ENCODE data around the gene GOLGA6L9.
A peak's percentile ranks its signal among the peaks of the same experiment; 100 is the strongest.
"Not testable (repeated sequence)": the region's sequence is repeated elsewhere in the genome, so short reads cannot be mapped to it uniquely, and the experiment has no call there.

GOLGA6L9 gene

GRCh38 chr15:82429693-82430092, at the start of gene GOLGA6L9:
TSS of gene GOLGA6L9 (plus strand) at chr15:82429816. CDS start at chr15:82430080, 264 bp downstream.
- DNase-seq (ENCODE audit: low read depth): not testable (repeated sequence)

- not testable (repeated sequence) for DNase-seq (ENCODE audit: low read depth)
Observed at GRCh38 chr15:82381330-82381955, 48.2 kb upstream of the GOLGA6L9 start.

- not testable (repeated sequence) for DNase-seq (ENCODE audit: low read depth)
Observed at GRCh38 chr15:82387209-82387608, 42.4 kb upstream of the GOLGA6L9 start.

- not testable (repeated sequence) for DNase-seq (ENCODE audit: low read depth)
Observed at GRCh38 chr15:82390152-82390551, 39.5 kb upstream of the GOLGA6L9 start.

GRCh38 chr15:82392077-82392476, 37.5 kb upstream of the GOLGA6L9 start:
- DNase-seq (ENCODE audit: low read depth): not testable (repeated sequence)

GRCh38 chr15:82393671-82394070, 35.9 kb upstream of the GOLGA6L9 start:
- no peak for DNase-seq (ENCODE audit: low read depth)

GRCh38 chr15:82395788-82396187, 33.8 kb upstream of the GOLGA6L9 start:
- DNase-seq (ENCODE audit: low read depth): not testable (repeated sequence)

- DNase-seq (ENCODE audit: low read depth): no peak
Observed at GRCh38 chr15:82397817-82398216, 31.8 kb upstream of the GOLGA6L9 start.

GRCh38 chr15:82398785-82399184, 30.8 kb upstream of the GOLGA6L9 start:
- no peak for DNase-seq (ENCODE audit: low read depth)

GRCh38 chr15:82399366-82400103, 30.1 kb upstream of the GOLGA6L9 start:
- not testable (repeated sequence) for DNase-seq (ENCODE audit: low read depth)

GRCh38 chr15:82401918-82402317, 27.7 kb upstream of the GOLGA6L9 start:
- not testable (repeated sequence) for DNase-seq (ENCODE audit: low read depth)

- DNase-seq (ENCODE audit: low read depth): not testable (repeated sequence)
Observed at GRCh38 chr15:82402341-82402740, 27.3 kb upstream of the GOLGA6L9 start.

GRCh38 chr15:82406211-82406610, 23.4 kb upstream of the GOLGA6L9 start:
- DNase-seq (ENCODE audit: low read depth): not testable (repeated sequence)

- DNase-seq (ENCODE audit: low read depth): not testable (repeated sequence)
Observed at GRCh38 chr15:82410306-82410705, 19.3 kb upstream of the GOLGA6L9 start.

- DNase-seq (ENCODE audit: low read depth): not testable (repeated sequence)
Observed at GRCh38 chr15:82411595-82411994, 18.0 kb upstream of the GOLGA6L9 start.

- not testable (repeated sequence) for DNase-seq (ENCODE audit: low read depth)
Observed at GRCh38 chr15:82414525-82415191, 15.0 kb upstream of the GOLGA6L9 start.

- DNase-seq (ENCODE audit: low read depth): not testable (repeated sequence)
Observed at GRCh38 chr15:82420516-82420915, 9.1 kb upstream of the GOLGA6L9 start.

- not testable (repeated sequence) for DNase-seq (ENCODE audit: low read depth)
Observed at GRCh38 chr15:82420966-82421365, 8.7 kb upstream of the GOLGA6L9 start.

GRCh38 chr15:82427117-82427516, 2.5 kb upstream of the GOLGA6L9 start:
- DNase-seq (ENCODE audit: low read depth): not testable (repeated sequence)

GRCh38 chr15:82445420-82445819, 15.8 kb downstream of the GOLGA6L9 start:
- DNase-seq (ENCODE audit: low read depth): peak; percentile 24

GRCh38 chr15:82457336-82457735, 27.7 kb downstream of the GOLGA6L9 start:
- not testable (repeated sequence) for DNase-seq (ENCODE audit: low read depth)

GRCh38 chr15:82465629-82466028, 36.0 kb downstream of the GOLGA6L9 start:
- not testable (repeated sequence) for DNase-seq (ENCODE audit: low read depth)

GRCh38 chr15:82468205-82468604, 38.6 kb downstream of the GOLGA6L9 start:
- DNase-seq (ENCODE audit: low read depth): peak; percentile 8

All from activated T-cell treated with anti-CD3 and anti-CD28 coated beads for 48 hours (primary cell).